GM23248 (cell line): ENCODE data around the gene LOXL3.

Source experiments
- EZH2 ChIP-seq: fragments of 200-600 bp; sonication (generic); IDR thresholded peaks from 2 replicates; pipeline ENCODE4 v1.6.1; 2018; ENCODE audit warnings: antibody characterized with exemption, mild to moderate bottlenecking; ENCODE audit not compliant: insufficient read depth, poor library complexity, severe bottlenecking
- EZH2phosphoT487 ChIP-seq: fragments of 200-600 bp; sonication (generic); IDR thresholded peaks from 2 replicates; pipeline ENCODE4 v1.6.1; 2018; ENCODE audit warnings: antibody characterized with exemption, moderate library complexity, mild to moderate bottlenecking, low read depth; ENCODE audit not compliant: insufficient read depth

DNA sequence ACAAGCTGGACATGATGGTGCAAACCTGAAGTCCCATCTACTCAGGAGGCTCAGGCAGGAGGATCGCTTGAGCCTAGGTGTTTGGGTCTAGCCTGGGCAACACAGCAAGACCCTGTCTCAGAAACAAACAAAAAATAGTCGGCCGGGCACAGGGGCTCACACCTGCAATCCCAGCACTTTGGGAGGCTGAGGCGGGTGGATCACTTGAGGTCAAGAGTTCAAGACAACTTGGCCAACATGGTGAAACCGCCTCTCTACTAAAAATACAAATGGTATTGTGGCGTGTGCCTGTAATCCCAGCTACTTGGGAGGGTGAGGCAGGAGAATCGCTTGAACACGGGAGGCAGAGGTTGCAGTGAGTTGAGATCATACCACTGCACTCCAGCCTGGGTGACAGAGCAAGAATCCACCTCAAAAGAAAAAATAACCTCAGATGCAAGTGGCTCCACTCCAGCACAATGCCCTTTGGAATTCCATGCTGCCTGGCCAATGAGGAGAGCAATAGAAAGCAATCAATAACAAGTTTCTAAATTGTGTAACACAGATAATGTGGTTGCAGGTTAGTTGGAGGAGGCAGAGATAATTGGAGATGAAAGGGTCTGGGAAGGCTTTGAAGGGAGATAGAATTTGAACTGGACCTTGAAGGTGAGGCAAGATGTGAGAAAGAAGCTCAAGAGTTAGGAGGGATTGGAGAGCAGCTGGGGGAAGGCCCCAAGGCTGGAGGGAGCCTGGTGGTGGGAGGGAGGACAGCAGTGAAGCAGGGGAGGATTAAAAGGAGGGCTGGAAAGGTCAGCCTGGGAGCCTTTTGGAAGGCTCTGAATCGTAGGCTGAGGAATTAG is 64.9 kb downstream of the LOXL3 start:
- TF ChIP-seq EZH2 (no peak), EZH2phosphoT487 (no peak)
